Gastroesophageal sphincter (tissue), 4 donors: ENCODE data around the gene C1QTNF12. TPM values are rescaled to one million over a fixed set of nuclear protein-coding genes. Genes with fewer than 3 reads are reported as not detected.

Source experiments
- ATAC-seq: fragments of 150-250 bp; one replicate; pipeline ENCODE4 v1.9.1; 2016; ENCODE audit warnings: mild to moderate bottlenecking, moderate library complexity
- H3K27ac ChIP-seq, 4 donors: fragments of 200-600 bp; sonication (generic) in 3 of 4; 1 replicate in 3 of 4; 2 replicates in 1 of 4; pipeline ENCODE4 v1.5.1; 2016 to 2019
- H3K27me3 ChIP-seq: fragments of 200-600 bp; sonication (generic); one replicate; pipeline ENCODE4 v1.5.1; 2019
- H3K36me3 ChIP-seq, 2 donors: fragments of 200-600 bp; sonication (generic); one replicate each; pipeline ENCODE4 v1.5.1; 2019; ENCODE audit warnings: control low read depth in 1 of 2
- H3K4me1 ChIP-seq, 3 donors: fragments of 200-600 bp; sonication (generic); 1 replicate in 2 of 3; 2 replicates in 1 of 3; pipeline ENCODE4 v1.5.1; 2016 to 2019; ENCODE audit warnings: control low read depth in 2 of 3
- H3K4me3 ChIP-seq, 2 donors: fragments of 200-600 bp; sonication (generic); one replicate each; pipeline ENCODE4 v1.5.1; 2019; ENCODE audit warnings: mild to moderate bottlenecking in 1 of 2, moderate library complexity in 1 of 2
- H3K9me3 ChIP-seq, 3 donors: fragments of 200-600 bp; sonication (generic); one replicate each; pipeline ENCODE4 v1.5.1; 2017 to 2019; ENCODE audit warnings: control low read depth in 2 of 3
- EP300 ChIP-seq: sonication (generic); formaldehyde crosslinking; IDR thresholded peaks from one replicate; pipeline ENCODE4 v1.6.1; 2017; ENCODE audit warnings: antibody characterized with exemption, mild to moderate bottlenecking
- POLR2A ChIP-seq, 2 donors: fragments of 450-650 bp; IDR thresholded peaks; one replicate each; pipeline ENCODE4 v1.6.1; 2017; ENCODE audit warnings: antibody characterized with exemption in 2 of 2, mild to moderate bottlenecking in 2 of 2, moderate library complexity in 1 of 2
- POLR2AphosphoS5 ChIP-seq: sonication (generic); formaldehyde crosslinking; IDR thresholded peaks from one replicate; pipeline ENCODE4 v1.6.1; 2017; ENCODE audit warnings: antibody characterized with exemption
- WGBS, 2 donors: methylation state at CpG; one replicate each; pipeline ENCODE4 v1.1.5; 2018; ENCODE audit warnings: low coverage in 1 of 2; 5-methylcytosine and 5-hydroxymethylcytosine counted together
- total RNA-seq, 4 donors: library from RNA; depleted of rRNA; stranded (reverse); fragments of >200 nt; gene quantifications; one replicate each; pipeline ENCODE4 v1.1.0, GENCODE V29; 2016
- TF ChIP-seq, protein P1 (sequence below), 4 experiments: fragments of 200-600 bp in 2 of 4; fragments of 450-650 bp in 2 of 4; sonication (generic) in 1 of 4; IDR thresholded peaks; one replicate each; pipeline ENCODE4 v1.5.1; 2017 to 2019; ENCODE audit warnings: antibody characterized with exemption in 4 of 4, mild to moderate bottlenecking in 2 of 4, moderate library complexity in 2 of 4

The C1QTNF12 gene
- total RNA-seq, 4 donors from 2014 or later, result 0.96 to 2.8 (median 1.7) TPM

DNA sequence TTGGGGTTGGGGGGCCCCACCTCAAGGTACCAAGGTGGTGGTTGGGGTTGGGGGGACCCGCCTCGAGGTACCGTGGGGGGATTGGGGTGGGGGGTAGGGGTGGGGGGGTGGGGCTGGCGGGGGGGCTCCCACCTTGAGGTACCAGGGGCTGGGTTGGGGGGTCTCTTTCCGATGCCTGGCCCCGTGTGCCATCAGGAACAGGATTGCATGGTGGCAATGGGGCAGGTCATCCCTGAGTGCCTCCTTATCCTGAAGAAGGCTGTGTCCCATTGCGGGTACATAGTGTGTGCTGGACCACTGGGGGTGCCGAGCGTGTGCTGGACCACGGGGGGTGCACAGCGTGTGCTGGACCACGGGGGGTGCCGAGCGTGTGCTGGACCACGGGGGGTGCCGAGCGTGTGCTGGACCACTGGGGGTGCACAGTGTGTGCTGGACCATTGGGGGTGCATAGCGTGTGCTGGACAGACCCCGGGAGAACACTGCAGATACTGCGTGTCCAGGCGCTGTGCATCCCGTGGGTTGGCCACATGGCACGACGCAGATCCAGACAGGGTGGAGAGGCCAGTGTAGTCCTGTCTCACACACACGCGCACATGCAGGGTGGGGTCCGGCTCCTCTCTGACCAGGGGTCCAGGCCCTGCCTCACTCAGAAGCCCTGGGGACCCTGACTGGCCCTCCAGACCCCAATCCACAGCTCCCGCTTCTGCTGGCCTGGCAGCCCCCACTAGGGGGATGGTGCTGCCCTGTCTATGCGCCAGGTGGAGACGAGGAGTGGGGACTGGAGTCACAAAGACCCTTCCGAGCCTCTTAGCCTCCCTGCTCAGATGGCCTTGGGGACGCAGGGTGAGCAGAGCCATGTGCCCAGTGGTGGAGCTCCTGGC lies 37.9 kb upstream of the C1QTNF12 start:
- ATAC-seq, result no peak
- no peaks in the 10 kb centered on the region for H3K36me3 ChIP-seq
- TF ChIP-seq POLR2AphosphoS5, result no peak
- TF ChIP-seq POLR2A (IDR thresholded peaks at IDR 0.05), result no peak
- TF ChIP-seq, protein P1, sequence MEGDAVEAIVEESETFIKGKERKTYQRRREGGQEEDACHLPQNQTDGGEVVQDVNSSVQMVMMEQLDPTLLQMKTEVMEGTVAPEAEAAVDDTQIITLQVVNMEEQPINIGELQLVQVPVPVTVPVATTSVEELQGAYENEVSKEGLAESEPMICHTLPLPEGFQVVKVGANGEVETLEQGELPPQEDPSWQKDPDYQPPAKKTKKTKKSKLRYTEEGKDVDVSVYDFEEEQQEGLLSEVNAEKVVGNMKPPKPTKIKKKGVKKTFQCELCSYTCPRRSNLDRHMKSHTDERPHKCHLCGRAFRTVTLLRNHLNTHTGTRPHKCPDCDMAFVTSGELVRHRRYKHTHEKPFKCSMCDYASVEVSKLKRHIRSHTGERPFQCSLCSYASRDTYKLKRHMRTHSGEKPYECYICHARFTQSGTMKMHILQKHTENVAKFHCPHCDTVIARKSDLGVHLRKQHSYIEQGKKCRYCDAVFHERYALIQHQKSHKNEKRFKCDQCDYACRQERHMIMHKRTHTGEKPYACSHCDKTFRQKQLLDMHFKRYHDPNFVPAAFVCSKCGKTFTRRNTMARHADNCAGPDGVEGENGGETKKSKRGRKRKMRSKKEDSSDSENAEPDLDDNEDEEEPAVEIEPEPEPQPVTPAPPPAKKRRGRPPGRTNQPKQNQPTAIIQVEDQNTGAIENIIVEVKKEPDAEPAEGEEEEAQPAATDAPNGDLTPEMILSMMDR (IDR thresholded peaks at IDR 0.05), result no peak
- no peak for TF ChIP-seq EP300
- no peak overlapping the region for H3K27ac ChIP-seq
- H3K9me3 ChIP-seq, result no peaks in the 10 kb centered on the region
- WGBS, 2 donors, result 73 to 80% methylated on average over 1 to 8 of the region's 32 CpGs
- H3K4me3 ChIP-seq, result no peak overlapping the region
- peaks cover 48% of the 10 kb centered on the region for H3K27me3 ChIP-seq
- H3K4me1 ChIP-seq, result no peaks in the 10 kb centered on the region

DNA sequence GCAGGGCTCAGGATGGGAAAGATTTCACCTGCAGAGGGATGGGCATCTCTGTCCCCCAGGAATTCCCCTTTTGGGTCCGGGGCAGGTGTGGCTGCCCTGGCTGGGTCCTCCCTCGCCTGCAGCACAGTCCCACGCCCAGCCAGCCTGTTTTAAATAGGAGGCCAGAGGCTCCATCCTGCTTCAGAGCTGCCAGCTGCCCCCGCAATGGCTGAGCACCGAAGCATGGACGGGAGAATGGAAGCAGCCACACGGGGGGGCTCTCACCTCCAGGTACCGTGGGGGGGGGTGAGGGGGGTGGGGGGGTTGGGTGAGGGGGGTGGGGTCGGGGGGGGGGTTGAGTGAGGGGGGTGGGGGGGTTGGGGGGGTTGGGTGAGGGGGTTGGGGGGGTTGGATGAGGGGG lies 37.3 kb upstream of the C1QTNF12 start:
- Histone ChIP-seq H3K27me3 (peaks cover 48% of the 10 kb centered on the region), H3K9me3 (no peaks in the 10 kb centered on the region), H3K4me3 (no peak overlapping the region), H3K36me3 (no peaks in the 10 kb centered on the region), H3K4me1 (no peaks in the 10 kb centered on the region), H3K27ac (no peak overlapping the region)
- WGBS, 2 donors, result no CpG with 5 or more reads among the region's 9 CpGs
- ATAC-seq, result no peak
- TF ChIP-seq POLR2A (IDR thresholded peaks at IDR 0.05), result no peak
- TF ChIP-seq, protein P1 (IDR thresholded peaks at IDR 0.05), result no peak
- no peak for TF ChIP-seq EP300
- no peak for TF ChIP-seq POLR2AphosphoS5

DNA sequence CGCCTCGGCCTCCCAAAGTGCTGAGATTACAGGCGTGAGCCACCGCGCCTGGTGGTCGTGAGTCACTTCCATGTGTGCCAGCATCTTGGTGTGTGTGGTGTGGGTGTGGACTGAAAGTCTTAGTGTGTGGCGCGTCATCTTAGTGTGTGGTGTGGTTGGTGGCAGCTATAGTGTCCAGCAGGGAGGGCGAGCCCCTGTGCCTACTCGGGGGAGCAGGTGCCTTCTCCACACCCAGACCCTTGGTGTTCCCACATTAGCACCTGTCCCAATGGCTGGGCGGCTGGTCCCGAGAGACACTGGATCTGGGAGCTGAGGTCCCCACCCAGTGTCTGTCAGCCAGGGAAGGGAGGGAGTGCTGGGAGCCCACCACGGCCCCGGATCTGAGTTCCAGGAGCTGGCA lies 36.5 kb upstream of the C1QTNF12 start:
- no CpG with 5 or more reads among the region's 14 CpGs for WGBS, 2 donors
- Histone ChIP-seq H3K4me3 (no peak overlapping the region), H3K36me3 (no peaks in the 10 kb centered on the region), H3K9me3 (no peaks in the 10 kb centered on the region), H3K27ac (no peak overlapping the region), H3K4me1 (no peaks in the 10 kb centered on the region), H3K27me3 (peaks cover 48% of the 10 kb centered on the region)
- no peak for TF ChIP-seq EP300
- TF ChIP-seq, protein P1 (IDR thresholded peaks at IDR 0.05), result no peak
- TF ChIP-seq POLR2A (IDR thresholded peaks at IDR 0.05), result no peak
- no peak for TF ChIP-seq POLR2AphosphoS5
- ATAC-seq, result no peak

DNA sequence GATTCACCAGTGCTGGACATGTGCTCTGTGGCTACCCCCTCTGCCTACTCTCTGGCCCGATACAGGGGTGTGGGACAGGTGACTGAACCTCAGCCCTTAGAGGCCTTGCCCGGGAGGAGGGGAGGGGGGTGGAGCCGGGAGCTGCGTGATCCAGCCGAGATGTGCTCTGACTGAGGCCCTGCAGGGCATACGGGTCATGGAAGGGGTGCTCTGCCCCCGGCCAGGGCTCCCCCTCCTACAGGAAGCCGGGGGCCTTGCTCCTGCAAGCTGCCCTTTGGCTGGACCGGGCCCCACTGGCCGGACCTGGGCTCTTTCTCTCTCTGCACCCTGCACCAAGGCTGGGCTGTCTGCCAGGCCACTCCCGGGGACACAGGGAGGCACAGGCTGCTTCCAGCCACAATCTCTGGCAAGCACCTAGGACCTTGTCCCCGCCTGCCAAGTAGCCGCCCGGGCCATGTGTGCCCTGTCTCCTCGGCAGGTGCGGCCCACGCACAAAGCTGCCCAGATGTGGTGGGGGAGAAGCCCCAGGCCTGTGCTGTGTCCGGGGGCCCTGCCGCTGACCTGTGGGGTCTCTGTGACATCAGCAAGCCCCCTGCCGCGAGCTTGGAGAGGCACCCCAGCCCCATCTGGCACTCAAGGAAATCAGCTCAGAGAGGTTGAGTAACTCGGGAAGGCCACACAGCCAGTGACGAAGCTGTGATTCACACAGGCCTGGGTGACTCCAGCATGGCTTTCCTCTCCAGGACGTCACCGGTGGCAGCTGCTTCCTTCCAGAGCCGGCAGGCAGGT lies 35.2 kb upstream of the C1QTNF12 start:
- Histone ChIP-seq H3K27me3 (peaks cover 35% of the 10 kb centered on the region), H3K4me3 (no peak overlapping the region), H3K36me3 (no peaks in the 10 kb centered on the region), H3K27ac (no peak overlapping the region), H3K9me3 (no peaks in the 10 kb centered on the region), H3K4me1 (no peaks in the 10 kb centered on the region)
- TF ChIP-seq POLR2A (IDR thresholded peaks at IDR 0.05) (no peak), POLR2AphosphoS5 (no peak), EP300 (no peak)
- TF ChIP-seq, protein P1 (IDR thresholded peaks at IDR 0.05), result no peak
- ATAC-seq, result no peak
- WGBS, 2 donors, result 60% methylated on average over 2 of the region's 26 CpGs; no CpG with 5 or more reads in 1 of the 2 donors
